NT2/D1 (cell line): Measurements from ENCODE around the gene HELT.

Source experiments
- SUZ12 ChIP-seq: IDR thresholded peaks from 2 replicates; pipeline ENCODE4 v1.6.1; 2011; ENCODE audit not compliant: insufficient read length, insufficient read depth; ENCODE audit errors: extremely low read depth
- YY1 ChIP-seq: IDR thresholded peaks from 2 replicates; pipeline ENCODE4 v1.6.1; 2011; ENCODE audit not compliant: insufficient read length, insufficient read depth
- ZNF274 ChIP-seq: IDR thresholded peaks from 2 replicates; pipeline ENCODE4 v1.6.1; 2011; ENCODE audit warnings: mild to moderate bottlenecking, low read depth, low read length

GRCh38 chr4:184968784-184969201, 49.5 kb upstream of the HELT start:
- TF ChIP-seq ZNF274 (no peak), YY1 (no peak), SUZ12 (no peak)
